Uterus (tissue), 4 donors: Measurements from ENCODE around the gene TMF1. TPM values are rescaled to one million over a fixed set of nuclear protein-coding genes. Genes with fewer than 3 reads are reported as not detected.
A peak's percentile ranks its signal among the peaks of the same experiment; 100 is the strongest.

Experiments used
- DNase-seq, 2 donors: peaks; one replicate each; pipeline ENCODE4 v3.0.0-alpha.2; 2019 to 2020
- H3K27ac ChIP-seq, 2 donors: fragments of 200-600 bp; sonication (generic); 1 replicate in 1 of 2; 2 replicates in 1 of 2; pipeline ENCODE4 v1.5.1; 2016 to 2018
- H3K27me3 ChIP-seq, 2 donors: fragments of 200-600 bp; sonication (generic); one replicate each; pipeline ENCODE4 v1.5.1; 2018 to 2019; ENCODE audit warnings: control low read depth in 1 of 2
- H3K36me3 ChIP-seq, 2 donors: fragments of 200-600 bp; sonication (generic); one replicate each; pipeline ENCODE4 v1.5.1; 2019; ENCODE audit warnings: control low read depth in 1 of 2
- H3K4me1 ChIP-seq, 2 donors: fragments of 200-600 bp; sonication (generic); one replicate each; pipeline ENCODE4 v1.5.1; 2018 to 2019; ENCODE audit warnings: control low read depth in 1 of 2
- H3K4me3 ChIP-seq, 2 donors: fragments of 200-600 bp; sonication (generic); 1 replicate in 1 of 2; 2 replicates in 1 of 2; pipeline ENCODE4 v1.5.1; 2018 to 2019; ENCODE audit warnings: mild to moderate bottlenecking in 1 of 2
- H3K9me3 ChIP-seq, 2 donors: fragments of 200-600 bp; sonication (generic); one replicate each; pipeline ENCODE4 v1.5.1; 2019; ENCODE audit warnings: control low read depth in 1 of 2
- CTCF ChIP-seq, 4 experiments: fragments of 200-600 bp in 2 of 4; fragments of 450-650 bp in 2 of 4; sonication (generic) in 2 of 4; IDR thresholded peaks; one replicate each; pipeline ENCODE4 v1.5.1; 2016 to 2019; ENCODE audit warnings: antibody characterized with exemption in 4 of 4, mild to moderate bottlenecking in 2 of 4, moderate library complexity in 1 of 4
- POLR2A ChIP-seq, 2 donors: fragments of 450-650 bp; IDR thresholded peaks; one replicate each; pipeline ENCODE4 v1.6.1; 2016; ENCODE audit warnings: antibody characterized with exemption in 2 of 2, mild to moderate bottlenecking in 1 of 2, moderate library complexity in 1 of 2
- intact Hi-C: fragments of 100-400 bp; cut with DNase I; formaldehyde crosslinking; loops from one replicate; pipeline ENCODE4 v1.15.1; 2023; ENCODE audit warnings: low total_unique reads
- total RNA-seq, 4 donors: library from RNA; depleted of rRNA in 3 of 4; stranded (reverse); fragments of >200 nt in 3 of 4; gene quantifications; one replicate each; pipeline versions ENCODE4 v1.1.0 to v1.2.4, GENCODE V29; 2014 to 2023
- donor health status: DM: yes; HTN: yes; CAD: no.

Gene TMF1
- total RNA-seq, 4 donors from 2014 or later: 24.1 to 69.3 (median 44.9) TPM

- H3K27me3 ChIP-seq: no peaks in the 10 kb centered on the region
- peak overlapping the region; percentile 70 to 82 for H3K4me3 ChIP-seq
- intact Hi-C loops: no loop called here
- no peaks in the 10 kb centered on the region for H3K36me3 ChIP-seq
- TF ChIP-seq CTCF (IDR thresholded peaks at IDR 0.05): peak in 1 of 4 experiments; percentile 29
- no peak for TF ChIP-seq POLR2A (IDR thresholded peaks at IDR 0.05)
- DNase-seq: peak; percentile 52 to 60
- H3K9me3 ChIP-seq: no peaks in the 10 kb centered on the region
- peak overlapping the region; percentile 98 to 99 for H3K27ac ChIP-seq
- no peaks in the 10 kb centered on the region for H3K4me1 ChIP-seq
Observed at GRCh38 chr3:69012800-69013252, 39.3 kb downstream of the TMF1 start.

- Histone ChIP-seq H3K4me3 (peak overlapping the region; percentile 70 to 82), H3K36me3 (no peaks in the 10 kb centered on the region), H3K27ac (peak overlapping the region; percentile 98 to 99), H3K27me3 (no peaks in the 10 kb centered on the region), H3K4me1 (no peaks in the 10 kb centered on the region), H3K9me3 (no peaks in the 10 kb centered on the region)
- intact Hi-C loops: no loop called here
- TF ChIP-seq CTCF (IDR thresholded peaks at IDR 0.05) (no peak), POLR2A (IDR thresholded peaks at IDR 0.05) (no peak)
- DNase-seq: peak; percentile 48 to 51
Observed at GRCh38 chr3:69012100-69012799, 39.9 kb downstream of the TMF1 start.

GRCh38 chr3:69011096-69011730 lies 40.9 kb downstream of the TMF1 start:
- no peak for DNase-seq
- H3K4me1 ChIP-seq: no peaks in the 10 kb centered on the region
- intact Hi-C loops: no loop called here
- TF ChIP-seq POLR2A (IDR thresholded peaks at IDR 0.05) (no peak), CTCF (IDR thresholded peaks at IDR 0.05) (no peak)
- no peak overlapping the region for H3K4me3 ChIP-seq
- H3K27ac ChIP-seq: peak overlapping the region; percentile 98 to 99
- no peaks in the 10 kb centered on the region for H3K9me3 ChIP-seq
- no peaks in the 10 kb centered on the region for H3K36me3 ChIP-seq
- H3K27me3 ChIP-seq: no peaks in the 10 kb centered on the region

- Histone ChIP-seq H3K36me3 (no peaks in the 10 kb centered on the region), H3K9me3 (no peaks in the 10 kb centered on the region), H3K27me3 (no peaks in the 10 kb centered on the region), H3K27ac (peak overlapping the region; percentile 98 to 99), H3K4me1 (no peaks in the 10 kb centered on the region), H3K4me3 (no peak overlapping the region)
- peak; percentile 38 to 43 for DNase-seq
- intact Hi-C loops: no loop called here
- TF ChIP-seq CTCF (IDR thresholded peaks at IDR 0.05): no peak
- TF ChIP-seq POLR2A (IDR thresholded peaks at IDR 0.05): no peak
Observed at GRCh38 chr3:69009559-69010410, 42.3 kb downstream of the TMF1 start.
